ENCODE data around the gene LIX1.

DNA sequence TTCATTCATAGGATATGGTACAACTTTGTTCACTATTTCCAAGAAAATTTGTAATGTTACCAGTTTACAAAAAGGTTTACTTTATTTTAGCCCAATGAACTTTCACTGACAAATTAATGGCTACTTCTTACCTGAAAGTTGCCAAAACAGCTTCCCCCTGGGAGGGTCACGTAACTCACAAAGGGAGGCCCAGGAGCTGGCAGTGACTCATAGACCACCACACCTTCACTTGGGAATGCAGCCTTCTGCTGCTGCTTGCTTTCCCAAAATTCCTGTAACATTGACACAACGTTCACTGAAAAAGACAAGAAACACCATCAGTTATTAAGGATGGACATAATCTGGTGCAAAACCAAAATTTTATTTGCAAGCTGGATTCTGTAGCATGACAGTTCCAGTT lies 18.1 kb downstream of the LIX1 start:
- TF ChIP-seq, protein P1, sequence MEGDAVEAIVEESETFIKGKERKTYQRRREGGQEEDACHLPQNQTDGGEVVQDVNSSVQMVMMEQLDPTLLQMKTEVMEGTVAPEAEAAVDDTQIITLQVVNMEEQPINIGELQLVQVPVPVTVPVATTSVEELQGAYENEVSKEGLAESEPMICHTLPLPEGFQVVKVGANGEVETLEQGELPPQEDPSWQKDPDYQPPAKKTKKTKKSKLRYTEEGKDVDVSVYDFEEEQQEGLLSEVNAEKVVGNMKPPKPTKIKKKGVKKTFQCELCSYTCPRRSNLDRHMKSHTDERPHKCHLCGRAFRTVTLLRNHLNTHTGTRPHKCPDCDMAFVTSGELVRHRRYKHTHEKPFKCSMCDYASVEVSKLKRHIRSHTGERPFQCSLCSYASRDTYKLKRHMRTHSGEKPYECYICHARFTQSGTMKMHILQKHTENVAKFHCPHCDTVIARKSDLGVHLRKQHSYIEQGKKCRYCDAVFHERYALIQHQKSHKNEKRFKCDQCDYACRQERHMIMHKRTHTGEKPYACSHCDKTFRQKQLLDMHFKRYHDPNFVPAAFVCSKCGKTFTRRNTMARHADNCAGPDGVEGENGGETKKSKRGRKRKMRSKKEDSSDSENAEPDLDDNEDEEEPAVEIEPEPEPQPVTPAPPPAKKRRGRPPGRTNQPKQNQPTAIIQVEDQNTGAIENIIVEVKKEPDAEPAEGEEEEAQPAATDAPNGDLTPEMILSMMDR (IDR thresholded peaks at IDR 0.05), result no peak
- TF ChIP-seq POLR2A (IDR thresholded peaks at IDR 0.05), result no peak
- TF ChIP-seq POLR2AphosphoS5 (IDR thresholded peaks at IDR 0.05), result no peak
- no peak for TF ChIP-seq EP300 (IDR thresholded peaks at IDR 0.05)
